ENCODE results near the gene ZNF385B. TPM values are rescaled to one million over a fixed set of nuclear protein-coding genes. Genes with fewer than 3 reads are reported as not detected.

The ZNF385B gene
- total and polyA plus RNA-seq, 7 donors: 0.35 to 5.6 (median 3.0) TPM; not detected in 1

- no peaks in the 10 kb centered on the region for H3K9me3 ChIP-seq
- no peak for DNase-seq
- no peaks in the 10 kb centered on the region for H3K36me3 ChIP-seq
- H3K4me1 ChIP-seq: peaks cover 0 to 17% (median 14%) of the 10 kb centered on the region in 4 donors
- 64 to 76% methylated on average over 4 of the region's 4 CpGs for WGBS, 2 donors
- peaks cover 0 to 19% (median 0%) of the 10 kb centered on the region in 3 donors for H3K27me3 ChIP-seq
- no peak overlapping the region for H3K4me3 ChIP-seq
- intact Hi-C loops (cut with DNase I): no loop called here
- no peak for TF ChIP-seq CTCF (IDR thresholded peaks at IDR 0.05)
- no peak overlapping the region for H3K27ac ChIP-seq
These were observed 4.2 kb downstream of the ZNF385B start for GRCh38 chr2:179857236-179857635.

- TF ChIP-seq POLR2A (IDR thresholded peaks at IDR 0.05) (no peak), EP300 (IDR thresholded peaks at IDR 0.05) (no peak), POLR2AphosphoS5 (IDR thresholded peaks at IDR 0.05) (no peak), CTCF (IDR thresholded peaks at IDR 0.05) (no peak)
- intact Hi-C loops (cut with DNase I): no loop called here
- peaks cover 0 to 10% (median 0%) of the 10 kb centered on the region in 3 donors for H3K27me3 ChIP-seq
- no peak overlapping the region for H3K4me3 ChIP-seq
- H3K27ac ChIP-seq: no peak overlapping the region
- no peak for DNase-seq
- 25 to 45% methylated on average over 5 of the region's 5 CpGs for WGBS, 2 donors
- H3K36me3 ChIP-seq: no peaks in the 10 kb centered on the region
- no peaks in the 10 kb centered on the region for H3K9me3 ChIP-seq
- H3K4me1 ChIP-seq: peaks cover 0 to 11% (median 8%) of the 10 kb centered on the region in 4 donors
These were observed 5.2 kb downstream of the ZNF385B start for GRCh38 chr2:179856205-179856604.

GRCh38 chr2:179855673-179856072 is 5.7 kb downstream of the ZNF385B start:
- H3K27me3 ChIP-seq: peaks cover 0 to 5% (median 0%) of the 10 kb centered on the region in 3 donors
- DNase-seq: no peak
- no peaks in the 10 kb centered on the region for H3K36me3 ChIP-seq
- no peaks in the 10 kb centered on the region for H3K9me3 ChIP-seq
- no peak overlapping the region for H3K27ac ChIP-seq
- TF ChIP-seq POLR2AphosphoS5 (IDR thresholded peaks at IDR 0.05): no peak
- TF ChIP-seq CTCF (IDR thresholded peaks at IDR 0.05): no peak
- TF ChIP-seq POLR2A (IDR thresholded peaks at IDR 0.05): no peak
- no peak for TF ChIP-seq EP300 (IDR thresholded peaks at IDR 0.05)
- H3K4me3 ChIP-seq: no peak overlapping the region
- intact Hi-C loops (cut with DNase I): no loop called here
- WGBS, 2 donors: 94 to 95% methylated on average over 1 of the region's 1 CpG
- peaks cover 0 to 7% (median 5%) of the 10 kb centered on the region in 4 donors for H3K4me1 ChIP-seq

GRCh38 chr2:179854891-179855290 is 6.5 kb downstream of the ZNF385B start:
- H3K4me1 ChIP-seq: no peaks in the 10 kb centered on the region
- no peak overlapping the region for H3K4me3 ChIP-seq
- H3K9me3 ChIP-seq: no peaks in the 10 kb centered on the region
- H3K27me3 ChIP-seq: no peaks in the 10 kb centered on the region
- TF ChIP-seq POLR2AphosphoS5 (IDR thresholded peaks at IDR 0.05) (no peak), POLR2A (IDR thresholded peaks at IDR 0.05) (no peak), CTCF (IDR thresholded peaks at IDR 0.05) (no peak), EP300 (IDR thresholded peaks at IDR 0.05) (no peak)
- 58 to 76% methylated on average over 3 of the region's 3 CpGs for WGBS, 2 donors
- intact Hi-C loops (cut with DNase I): no loop called here
- H3K36me3 ChIP-seq: no peaks in the 10 kb centered on the region
- no peak overlapping the region for H3K27ac ChIP-seq
- DNase-seq: no peak

- DNase-seq: no peak
- H3K27me3 ChIP-seq: no peaks in the 10 kb centered on the region
- no peak overlapping the region for H3K4me3 ChIP-seq
- H3K9me3 ChIP-seq: no peaks in the 10 kb centered on the region
- H3K27ac ChIP-seq: no peak overlapping the region
- intact Hi-C loops (cut with DNase I): no loop called here
- TF ChIP-seq CTCF (IDR thresholded peaks at IDR 0.05): no peak
- no peak for TF ChIP-seq POLR2A (IDR thresholded peaks at IDR 0.05)
- TF ChIP-seq POLR2AphosphoS5 (IDR thresholded peaks at IDR 0.05): no peak
- TF ChIP-seq EP300 (IDR thresholded peaks at IDR 0.05): no peak
- no peaks in the 10 kb centered on the region for H3K36me3 ChIP-seq
- no peaks in the 10 kb centered on the region for H3K4me1 ChIP-seq
These were observed 8.3 kb downstream of the ZNF385B start for GRCh38 chr2:179853108-179853507.
